ENCODE data around the gene ATP9B. TPM values are rescaled to one million over a fixed set of nuclear protein-coding genes. Genes with fewer than 3 reads are reported as not detected.

ATP9B gene
- total RNA-seq, 1 experiment from 2014 or later, result 17.8 TPM

DNA sequence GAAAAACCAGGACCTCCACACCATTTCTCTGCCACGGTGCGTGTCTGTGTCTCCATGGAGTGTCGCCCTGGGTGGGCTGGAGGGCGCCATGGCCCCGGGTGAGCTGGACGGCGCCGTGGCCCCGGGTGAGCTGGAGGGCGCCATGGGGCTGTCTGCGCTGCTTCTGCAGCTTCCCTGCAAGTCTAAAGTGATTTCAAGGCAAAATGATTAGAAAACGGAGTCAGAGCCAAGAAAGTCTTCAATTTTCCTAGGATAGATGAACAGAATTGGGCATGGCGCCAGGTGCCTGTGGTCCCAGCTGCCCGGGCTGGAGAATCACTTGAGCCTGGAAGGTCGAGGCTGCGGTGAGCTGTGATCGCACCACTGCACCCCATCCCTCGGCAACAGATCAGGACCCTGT, 298.8 kb downstream of the ATP9B start:
- Histone ChIP-seq H3K4me1 (ENCODE audit: control insufficient read depth in 1 of 2, insufficient read depth in 2 of 2, low read length in 2 of 2) (no peaks in the 10 kb centered on the region), H3K4me3 (replicated peaks in 1 of 2; ENCODE audit: low read depth in 1 of 2, low read length in 2 of 2) (no peak overlapping the region), H3K9ac (ENCODE audit: low read length) (no peak overlapping the region), H3K27ac (ENCODE audit: low read depth, low read length) (no peak overlapping the region), H2AFZ (ENCODE audit: low read depth, low read length, poor library complexity, severe bottlenecking) (no peak overlapping the region), H3K36me3 (ENCODE audit: control insufficient read depth in 1 of 2, insufficient read depth in 2 of 2, low read length in 2 of 2) (0 out of 4 replicates have a peak, but pooled peaks cover 0 to 4% of the 10 kb centered on the region in 2 experiments), H3K4me2 (ENCODE audit: low read length) (no peak overlapping the region), H3K9me2 (ENCODE audit: insufficient read depth) (no peaks in the 10 kb centered on the region), H3K9me3 (ENCODE audit: control insufficient read depth in 1 of 2, insufficient read depth in 1 of 2, low read depth in 1 of 2, low read length in 2 of 2) (no peaks in the 10 kb centered on the region), H3K27me3 (ENCODE audit: insufficient read depth, low read length) (no peaks in the 10 kb centered on the region), H3K79me2 (ENCODE audit: insufficient read depth, low read length) (no peaks in the 10 kb centered on the region), H4K20me1 (ENCODE audit: insufficient read depth) (no peaks in the 10 kb centered on the region)
- CTCF ChIA-PET, result no interaction called here
- BruUV-seq (replicated peaks), result no TSS peak
- intact Hi-C loops (cut with micrococcal nuclease), result no loop called here
- no peak for DNase-seq (ENCODE audit: low read depth, low spot score)
- POLR2A ChIA-PET, result no interaction called here
- ATAC-seq, result no peak
- RAD21 ChIA-PET (ENCODE audit: low non-redundant PET in 1 of 2, low total read pairs in 2 of 2, uncharacterized antibody in 2 of 2, unreplicated experiment in 2 of 2), result no interaction called here
- no peak for TF ChIP-seq POLR2A (IDR thresholded peaks at IDR 0.05; ENCODE audit: borderline replicate concordance, extremely low read depth, insufficient read depth, insufficient read length)
- no peak for TF ChIP-seq MAX (IDR thresholded peaks at IDR 0.05)
- no peak for TF ChIP-seq ZNF274 (IDR thresholded peaks at IDR 0.05; ENCODE audit: low read depth, low read length)
- no peak for TF ChIP-seq FOSL1 (IDR thresholded peaks at IDR 0.05; ENCODE audit: low read depth)
- no peak for TF ChIP-seq CEBPB (IDR thresholded peaks at IDR 0.05; ENCODE audit: low read depth)
- no peak for TF ChIP-seq ELF1 (IDR thresholded peaks at IDR 0.05; ENCODE audit: borderline replicate concordance, low read depth)
- no peak for TF ChIP-seq RAD21 (IDR thresholded peaks at IDR 0.05; ENCODE audit: low read depth)
- no peak for TF ChIP-seq SRF (IDR thresholded peaks at IDR 0.05; ENCODE audit: low read depth)
- no peak for TF ChIP-seq EZH2phosphoT487 (IDR thresholded peaks at IDR 0.05; ENCODE audit: borderline replicate concordance)
- TF ChIP-seq CBX3 (IDR thresholded peaks at IDR 0.05; ENCODE audit: low read depth), result no peak
- no peak for TF ChIP-seq EGR1 (IDR thresholded peaks at IDR 0.05; ENCODE audit: low read depth)
- TF ChIP-seq SIN3A (IDR thresholded peaks at IDR 0.05; ENCODE audit: low read depth), result no peak
- no peak for TF ChIP-seq JUND (IDR thresholded peaks at IDR 0.05)
- TF ChIP-seq, protein P1, sequence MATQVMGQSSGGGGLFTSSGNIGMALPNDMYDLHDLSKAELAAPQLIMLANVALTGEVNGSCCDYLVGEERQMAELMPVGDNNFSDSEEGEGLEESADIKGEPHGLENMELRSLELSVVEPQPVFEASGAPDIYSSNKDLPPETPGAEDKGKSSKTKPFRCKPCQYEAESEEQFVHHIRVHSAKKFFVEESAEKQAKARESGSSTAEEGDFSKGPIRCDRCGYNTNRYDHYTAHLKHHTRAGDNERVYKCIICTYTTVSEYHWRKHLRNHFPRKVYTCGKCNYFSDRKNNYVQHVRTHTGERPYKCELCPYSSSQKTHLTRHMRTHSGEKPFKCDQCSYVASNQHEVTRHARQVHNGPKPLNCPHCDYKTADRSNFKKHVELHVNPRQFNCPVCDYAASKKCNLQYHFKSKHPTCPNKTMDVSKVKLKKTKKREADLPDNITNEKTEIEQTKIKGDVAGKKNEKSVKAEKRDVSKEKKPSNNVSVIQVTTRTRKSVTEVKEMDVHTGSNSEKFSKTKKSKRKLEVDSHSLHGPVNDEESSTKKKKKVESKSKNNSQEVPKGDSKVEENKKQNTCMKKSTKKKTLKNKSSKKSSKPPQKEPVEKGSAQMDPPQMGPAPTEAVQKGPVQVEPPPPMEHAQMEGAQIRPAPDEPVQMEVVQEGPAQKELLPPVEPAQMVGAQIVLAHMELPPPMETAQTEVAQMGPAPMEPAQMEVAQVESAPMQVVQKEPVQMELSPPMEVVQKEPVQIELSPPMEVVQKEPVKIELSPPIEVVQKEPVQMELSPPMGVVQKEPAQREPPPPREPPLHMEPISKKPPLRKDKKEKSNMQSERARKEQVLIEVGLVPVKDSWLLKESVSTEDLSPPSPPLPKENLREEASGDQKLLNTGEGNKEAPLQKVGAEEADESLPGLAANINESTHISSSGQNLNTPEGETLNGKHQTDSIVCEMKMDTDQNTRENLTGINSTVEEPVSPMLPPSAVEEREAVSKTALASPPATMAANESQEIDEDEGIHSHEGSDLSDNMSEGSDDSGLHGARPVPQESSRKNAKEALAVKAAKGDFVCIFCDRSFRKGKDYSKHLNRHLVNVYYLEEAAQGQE (IDR thresholded peaks at IDR 0.05; ENCODE audit: low read depth), result no peak
- TF ChIP-seq EZH2 (IDR thresholded peaks at IDR 0.05), result no peak
- no peak for TF ChIP-seq ZBTB33 (IDR thresholded peaks at IDR 0.05; ENCODE audit: extremely low read depth, insufficient replicate concordance, low read length)
- no peak for TF ChIP-seq ZFX (IDR thresholded peaks at IDR 0.05)
- no peak for TF ChIP-seq YY1 (IDR thresholded peaks at IDR 0.05; ENCODE audit: extremely low read depth, insufficient replicate concordance, low read depth, low read length)

All from HCT116 (cell line).